Amniotic epithelial cell (primary cell): ENCODE results near the gene TRAK1.
"Not testable (repeated sequence)": the region's sequence is repeated elsewhere in the genome, so short reads cannot be mapped to it uniquely, and the experiment has no call there.

Source experiments
- DNase-seq: peaks from one replicate; pipeline ENCODE4 v3.0.0-alpha.2; 2010; ENCODE audit warnings: low read depth

Gene TRAK1

GRCh38 chr3:42090973-42091731, at the start of gene TRAK1:
TSS of gene TRAK1 (plus strand) at chr3:42091357. CDS start at chr3:42091470, 113 bp downstream.
- peak; percentile 85 for DNase-seq

GRCh38 chr3:42042747-42043098, 48.4 kb upstream of the TRAK1 start:
- DNase-seq = peak; percentile 41

- DNase-seq = peak; percentile 70
Measured at GRCh38 chr3:42043099-42043813, 47.9 kb upstream of the TRAK1 start.

GRCh38 chr3:42045708-42046243, 45.4 kb upstream of the TRAK1 start:
- no peak for DNase-seq

GRCh38 chr3:42048526-42048925, 42.6 kb upstream of the TRAK1 start:
- DNase-seq = not testable (repeated sequence)

GRCh38 chr3:42050126-42050525, 41.0 kb upstream of the TRAK1 start:
- no peak for DNase-seq

- DNase-seq = no peak
Measured at GRCh38 chr3:42051384-42052131, 39.6 kb upstream of the TRAK1 start.

- no peak for DNase-seq
Measured at GRCh38 chr3:42052132-42052483, 39.0 kb upstream of the TRAK1 start.

GRCh38 chr3:42052484-42053351, 38.4 kb upstream of the TRAK1 start:
- peak; percentile 88 for DNase-seq

- no peak for DNase-seq
Measured at GRCh38 chr3:42053476-42053875, 37.7 kb upstream of the TRAK1 start.

- peak; percentile 97 for DNase-seq
Measured at GRCh38 chr3:42055291-42055690, 35.9 kb upstream of the TRAK1 start.

GRCh38 chr3:42056840-42057239, 34.3 kb upstream of the TRAK1 start:
- no peak for DNase-seq

- no peak for DNase-seq
Measured at GRCh38 chr3:42057561-42058211, 33.5 kb upstream of the TRAK1 start.

- DNase-seq = no peak
Measured at GRCh38 chr3:42061025-42061712, 30.0 kb upstream of the TRAK1 start.

GRCh38 chr3:42061713-42062380, 29.3 kb upstream of the TRAK1 start:
- peak; percentile 46 for DNase-seq

- no peak for DNase-seq
Measured at GRCh38 chr3:42062464-42062863, 28.7 kb upstream of the TRAK1 start.

GRCh38 chr3:42063888-42064287, 27.3 kb upstream of the TRAK1 start:
- peak; percentile 77 for DNase-seq

GRCh38 chr3:42066516-42067181, 24.5 kb upstream of the TRAK1 start:
- DNase-seq = peak; percentile 90

GRCh38 chr3:42067326-42067725, 23.8 kb upstream of the TRAK1 start:
- peak; percentile 62 for DNase-seq
